AG10803 (cell line): ENCODE measurements around the gene WNT6.

ENCODE experiments used
- DNase-seq: peaks from one replicate; pipeline ENCODE4 v3.0.0; 2010; ENCODE audit warnings: low read depth
- H3K4me3 ChIP-seq: 2 replicates; pipeline ENCODE4 v1.5.1; 2011; ENCODE audit warnings: mild to moderate bottlenecking, low read length, control low read depth
- CTCF ChIP-seq: conservative IDR thresholded peaks from 2 replicates; pipeline ENCODE4 v1.5.1; 2011; ENCODE audit warnings: mild to moderate bottlenecking, low read length, control low read depth, inconsistent platforms

WNT6 gene

GRCh38 chr2:218814540-218815243, 44.9 kb upstream of the WNT6 start:
- no peak for TF ChIP-seq CTCF
- no peak overlapping the region for H3K4me3 ChIP-seq
- no peak for DNase-seq

GRCh38 chr2:218815244-218815637, 44.4 kb upstream of the WNT6 start:
- DNase-seq = no peak

GRCh38 chr2:218815649-218816048, 44.0 kb upstream of the WNT6 start:
- no peak for DNase-seq
- TF ChIP-seq CTCF = no peak
- H3K4me3 ChIP-seq = no peak overlapping the region

More at GRCh38 chr2:218815244-218815637, 44.4 kb upstream of the WNT6 start:
- H3K4me3 ChIP-seq = no peak overlapping the region
- TF ChIP-seq CTCF = no peak

GRCh38 chr2:218816561-218817011, 43.0 kb upstream of the WNT6 start:
- no peak overlapping the region for H3K4me3 ChIP-seq
- TF ChIP-seq CTCF = no peak

GRCh38 chr2:218819093-218819492, 40.5 kb upstream of the WNT6 start:
- TF ChIP-seq CTCF = no peak
- no peak overlapping the region for H3K4me3 ChIP-seq
- no peak for DNase-seq

More at GRCh38 chr2:218816561-218817011, 43.0 kb upstream of the WNT6 start:
- DNase-seq = no peak

GRCh38 chr2:218820746-218821369, 38.7 kb upstream of the WNT6 start:
- no peak overlapping the region for H3K4me3 ChIP-seq
- DNase-seq = no peak
- no peak for TF ChIP-seq CTCF

GRCh38 chr2:218821605-218822211, 37.9 kb upstream of the WNT6 start:
- DNase-seq = no peak
- H3K4me3 ChIP-seq = no peak overlapping the region
- no peak for TF ChIP-seq CTCF
